ENCODE results near the gene NOXRED1.

The NOXRED1 gene

DNA sequence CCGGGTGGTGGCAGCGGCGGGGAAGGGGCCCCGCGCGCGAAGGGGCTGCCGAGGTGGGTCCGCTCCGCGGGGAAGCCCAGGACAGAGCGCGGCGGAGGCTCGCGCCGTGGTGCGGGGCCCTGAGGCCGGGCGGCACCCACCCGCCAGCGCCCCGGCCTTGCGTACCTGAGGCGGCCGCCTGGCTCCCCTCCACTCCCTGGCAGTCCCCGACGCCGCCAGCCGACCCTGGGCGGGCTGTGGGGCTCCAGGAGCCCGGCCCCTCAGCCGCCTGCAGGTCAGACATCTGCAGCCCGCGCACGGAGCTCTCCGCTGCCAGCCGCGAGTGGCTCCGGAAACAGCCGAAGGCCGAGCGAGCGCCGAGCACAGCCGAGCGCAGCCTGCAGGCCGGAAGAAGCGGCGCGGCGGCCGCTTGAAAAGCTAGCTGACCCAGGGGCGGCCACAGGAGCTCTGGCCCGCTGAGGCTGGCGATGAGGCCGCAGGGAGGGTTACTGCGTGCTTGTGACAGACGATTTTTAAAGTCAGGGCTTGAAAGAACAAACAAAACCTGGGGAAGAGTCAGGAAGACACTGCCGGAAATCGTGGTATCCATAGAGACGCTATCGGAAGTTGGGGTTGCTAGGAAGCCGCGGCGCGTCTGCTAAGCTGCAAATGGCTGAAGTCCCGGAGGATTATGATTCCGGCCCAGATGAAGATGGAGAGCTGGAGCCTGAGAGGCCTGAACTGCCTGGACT, 46.4 kb downstream of the NOXRED1 start, which contains the start of the genes SAMD15 and TMED8:
SAMD15 (plus strand) TSS at position 609 of the 731 bp plus-strand sequence; CDS start at position 649, 40 bp downstream.
TMED8 (minus strand) TSS at position 324 of the 731 bp plus-strand sequence; CDS start at position 283, 41 bp downstream.
- no peaks in the 10 kb centered on the region for H3K79me2 ChIP-seq (ENCODE audit: insufficient read depth, low read depth)
- TF ChIP-seq, protein P1, sequence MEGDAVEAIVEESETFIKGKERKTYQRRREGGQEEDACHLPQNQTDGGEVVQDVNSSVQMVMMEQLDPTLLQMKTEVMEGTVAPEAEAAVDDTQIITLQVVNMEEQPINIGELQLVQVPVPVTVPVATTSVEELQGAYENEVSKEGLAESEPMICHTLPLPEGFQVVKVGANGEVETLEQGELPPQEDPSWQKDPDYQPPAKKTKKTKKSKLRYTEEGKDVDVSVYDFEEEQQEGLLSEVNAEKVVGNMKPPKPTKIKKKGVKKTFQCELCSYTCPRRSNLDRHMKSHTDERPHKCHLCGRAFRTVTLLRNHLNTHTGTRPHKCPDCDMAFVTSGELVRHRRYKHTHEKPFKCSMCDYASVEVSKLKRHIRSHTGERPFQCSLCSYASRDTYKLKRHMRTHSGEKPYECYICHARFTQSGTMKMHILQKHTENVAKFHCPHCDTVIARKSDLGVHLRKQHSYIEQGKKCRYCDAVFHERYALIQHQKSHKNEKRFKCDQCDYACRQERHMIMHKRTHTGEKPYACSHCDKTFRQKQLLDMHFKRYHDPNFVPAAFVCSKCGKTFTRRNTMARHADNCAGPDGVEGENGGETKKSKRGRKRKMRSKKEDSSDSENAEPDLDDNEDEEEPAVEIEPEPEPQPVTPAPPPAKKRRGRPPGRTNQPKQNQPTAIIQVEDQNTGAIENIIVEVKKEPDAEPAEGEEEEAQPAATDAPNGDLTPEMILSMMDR (conservative IDR thresholded peaks at IDR 0.05; ENCODE audit: low read depth, low read length), result no peak
- no peaks in the 10 kb centered on the region for H3K36me3 ChIP-seq (ENCODE audit: insufficient read depth)
- no peaks in the 10 kb centered on the region for H4K20me1 ChIP-seq (ENCODE audit: insufficient read depth)
- H3K4me2 ChIP-seq, result peak within 1 kb of the TSS; percentile 78
- peak within 1 kb of the TSS; percentile 58 for H3K27ac ChIP-seq
- no peak within 1 kb of the TSS for H3K4me3 ChIP-seq (IDR thresholded peaks at IDR 0.05; ENCODE audit: insufficient read depth, low read depth, low read length)
- no peaks in the 10 kb centered on the region for H3K27me3 ChIP-seq (ENCODE audit: insufficient read depth, low read depth)
- H3K9ac ChIP-seq, result peak within 1 kb of the TSS; percentile 73
- H3K4me1 ChIP-seq (ENCODE audit: low read depth, poor library complexity, severe bottlenecking), result peaks cover 12% of the 10 kb centered on the region
- H2AFZ ChIP-seq (ENCODE audit: low read depth), result peak within 1 kb of the TSS; percentile 94

DNA sequence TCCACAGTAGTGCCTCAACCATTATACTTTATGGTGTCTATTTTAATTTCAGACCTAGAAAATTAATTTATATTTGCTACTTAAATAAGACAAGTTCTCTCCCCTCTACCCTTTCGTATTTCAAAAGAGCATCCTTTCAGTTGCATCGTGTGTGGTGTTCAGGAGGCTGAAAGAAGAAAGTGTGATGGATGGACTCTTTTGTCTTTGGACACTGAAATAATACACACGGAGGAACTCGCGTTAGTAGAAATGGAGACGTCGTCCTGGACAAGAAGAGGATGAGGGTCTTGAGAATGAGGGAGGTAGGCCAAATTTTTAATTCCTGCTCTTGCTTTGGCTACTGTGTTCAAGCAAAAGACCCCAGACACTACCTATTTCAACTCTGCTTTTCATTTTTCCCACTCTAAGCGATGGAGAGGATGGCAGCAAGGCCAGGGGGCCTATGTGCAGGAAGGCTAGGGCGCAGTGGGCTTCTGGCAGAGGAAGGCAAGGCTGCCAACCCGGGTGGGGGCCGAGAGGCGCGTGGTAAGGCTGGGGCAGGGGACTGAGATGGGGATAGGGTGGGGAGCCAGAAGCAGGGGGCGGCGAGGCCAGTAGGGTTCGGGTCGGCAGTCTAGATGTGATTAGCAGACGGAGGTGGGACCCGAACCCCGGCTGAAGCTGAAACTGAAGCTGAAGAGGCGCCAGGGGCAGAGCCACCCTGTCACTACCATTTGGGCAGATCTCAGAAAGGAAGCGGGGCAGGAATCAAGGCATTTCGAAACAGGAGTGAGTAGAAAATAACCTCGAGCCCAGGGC, 47.2 kb downstream of the NOXRED1 start:
- Histone ChIP-seq H3K4me3 (IDR thresholded peaks at IDR 0.05; ENCODE audit: insufficient read depth, low read depth, low read length) (no peak overlapping the region), H3K9ac (peak overlapping the region; percentile 73), H3K4me2 (peak overlapping the region; percentile 66), H4K20me1 (ENCODE audit: insufficient read depth) (no peaks in the 10 kb centered on the region), H3K36me3 (ENCODE audit: insufficient read depth) (no peaks in the 10 kb centered on the region), H3K79me2 (ENCODE audit: insufficient read depth, low read depth) (no peaks in the 10 kb centered on the region), H3K27ac (peak overlapping the region; percentile 58), H3K4me1 (ENCODE audit: low read depth, poor library complexity, severe bottlenecking) (peaks cover 12% of the 10 kb centered on the region), H3K27me3 (ENCODE audit: insufficient read depth, low read depth) (no peaks in the 10 kb centered on the region), H2AFZ (ENCODE audit: low read depth) (peak overlapping the region; percentile 94)
- TF ChIP-seq, protein P1 (conservative IDR thresholded peaks at IDR 0.05; ENCODE audit: low read depth, low read length), result no peak

DNA sequence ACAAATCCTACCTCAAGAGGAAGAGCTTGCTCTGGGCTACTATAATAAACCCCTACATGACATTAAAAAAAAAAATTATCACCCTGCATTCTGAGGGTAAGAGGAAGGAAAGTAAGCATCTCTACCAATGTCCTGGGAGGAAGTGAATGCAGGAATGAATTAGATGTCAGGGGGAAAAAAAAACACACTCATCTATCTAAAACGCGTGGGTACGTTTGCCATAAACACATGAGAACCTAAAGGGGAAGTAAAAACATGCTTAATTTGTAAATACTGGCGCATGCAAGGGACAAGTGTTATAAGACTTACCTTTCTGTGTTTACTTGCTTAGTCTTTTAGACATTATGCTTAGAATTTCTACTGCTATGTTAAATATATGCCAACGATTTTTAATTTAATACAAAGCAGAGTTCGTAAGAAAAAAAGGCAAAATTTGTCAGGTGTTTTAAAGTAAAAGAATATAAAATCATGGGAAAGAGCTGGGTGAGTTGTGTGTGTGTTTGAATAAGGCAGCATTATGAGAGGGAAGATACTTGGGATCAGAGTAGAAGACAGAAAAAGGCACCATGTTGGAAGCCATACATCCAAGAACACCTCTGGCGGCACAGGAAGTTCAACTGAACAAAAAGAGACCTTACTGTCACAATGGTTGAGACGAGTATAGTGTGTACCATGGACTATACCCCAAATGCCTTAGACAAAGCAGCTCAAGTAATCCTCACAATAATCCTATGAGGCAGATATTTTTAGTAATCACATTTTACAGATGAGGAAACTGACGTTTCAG, 48.0 kb downstream of the NOXRED1 start:
- H2AFZ ChIP-seq (ENCODE audit: low read depth), result no peak overlapping the region
- H3K4me3 ChIP-seq (IDR thresholded peaks at IDR 0.05; ENCODE audit: insufficient read depth, low read depth, low read length), result no peak overlapping the region
- H3K4me2 ChIP-seq, result peak overlapping the region; percentile 66
- no peaks in the 10 kb centered on the region for H4K20me1 ChIP-seq (ENCODE audit: insufficient read depth)
- no peaks in the 10 kb centered on the region for H3K27me3 ChIP-seq (ENCODE audit: insufficient read depth, low read depth)
- TF ChIP-seq, protein P1 (conservative IDR thresholded peaks at IDR 0.05; ENCODE audit: low read depth, low read length), result no peak
- H3K27ac ChIP-seq, result no peak overlapping the region
- peaks cover 12% of the 10 kb centered on the region for H3K4me1 ChIP-seq (ENCODE audit: low read depth, poor library complexity, severe bottlenecking)
- no peaks in the 10 kb centered on the region for H3K36me3 ChIP-seq (ENCODE audit: insufficient read depth)
- no peaks in the 10 kb centered on the region for H3K79me2 ChIP-seq (ENCODE audit: insufficient read depth, low read depth)
- peak overlapping the region; percentile 73; the same call in 1 of the 2 replicates for H3K9ac ChIP-seq

DNA sequence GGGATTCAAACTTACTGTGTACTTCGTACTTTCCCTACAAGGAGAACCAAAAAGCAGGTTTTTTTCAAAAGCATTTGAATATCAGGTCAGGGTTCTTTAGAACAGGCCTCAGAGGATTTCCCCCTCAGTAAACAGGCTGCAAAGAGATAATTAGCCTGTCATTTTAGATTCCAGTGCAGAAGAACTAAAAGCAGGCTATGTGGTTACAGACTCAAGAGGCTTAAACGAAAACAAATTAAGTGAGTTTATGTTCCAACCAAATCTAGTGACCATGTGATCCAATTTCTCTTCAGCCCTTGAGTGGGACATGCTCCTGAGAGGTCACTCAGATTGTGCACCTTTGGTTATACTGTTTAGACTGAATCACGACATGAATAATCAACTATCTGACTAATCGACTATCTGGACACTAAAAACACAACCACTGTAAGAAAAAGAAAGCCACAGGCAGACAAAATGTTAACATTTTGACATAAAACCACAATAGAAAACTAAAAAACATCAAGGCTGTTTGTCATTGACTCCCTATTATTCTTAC, 51.0 kb downstream of the NOXRED1 start:
- TF ChIP-seq, protein P1 (conservative IDR thresholded peaks at IDR 0.05; ENCODE audit: low read depth, low read length), result no peak
- H3K27ac ChIP-seq, result no peak overlapping the region
- H3K4me3 ChIP-seq (IDR thresholded peaks at IDR 0.05; ENCODE audit: insufficient read depth, low read depth, low read length), result no peak overlapping the region
- peaks cover 6% of the 10 kb centered on the region for H3K4me1 ChIP-seq (ENCODE audit: low read depth, poor library complexity, severe bottlenecking)
- no peaks in the 10 kb centered on the region for H4K20me1 ChIP-seq (ENCODE audit: insufficient read depth)
- no peaks in the 10 kb centered on the region for H3K79me2 ChIP-seq (ENCODE audit: insufficient read depth, low read depth)
- H3K9ac ChIP-seq, result no peak overlapping the region
- H3K4me2 ChIP-seq, result no peak overlapping the region
- H3K27me3 ChIP-seq (ENCODE audit: insufficient read depth, low read depth), result no peaks in the 10 kb centered on the region
- H3K36me3 ChIP-seq (ENCODE audit: insufficient read depth), result no peaks in the 10 kb centered on the region
- no peak overlapping the region for H2AFZ ChIP-seq (ENCODE audit: low read depth)

Measured in KMS-11 (cell line).